Measurements from ENCODE around the gene SOD2. TPM values are rescaled to one million over a fixed set of nuclear protein-coding genes. Genes with fewer than 3 reads are reported as not detected.

SOD2 gene
- total RNA-seq, 1 experiment from 2014 or later, result 69.5 TPM

GRCh38 chr6:159730332-159730676, 37.3 kb upstream of the SOD2 start:
- CTCF ChIA-PET, result no interaction called here

GRCh38 chr6:159729598-159730331, 36.7 kb upstream of the SOD2 start:
- Histone ChIP-seq H3K9me2 (replicated peaks; ENCODE audit: low read length) (no peaks in the 10 kb centered on the region), H3F3A (ENCODE audit: low read length, unreplicated experiment) (no peaks in the 10 kb centered on the region), H2AFZ (ENCODE audit: low read length) (no peak overlapping the region), H3K4me3 (ENCODE audit: low read length) (peak overlapping the region; percentile 99), H4K20me1 (ENCODE audit: low read length) (peaks cover 50% of the 10 kb centered on the region), H3K79me2 (ENCODE audit: low read length) (peaks cover 95% of the 10 kb centered on the region), H3K4me1 (ENCODE audit: insufficient read depth, low read length) (peaks cover 15% of the 10 kb centered on the region), H3K9ac (ENCODE audit: low read length) (peak overlapping the region; percentile 97; the same call in 1 of the 2 replicates), H3K9me3 (ENCODE audit: low read length) (no peaks in the 10 kb centered on the region), H3K27me3 (ENCODE audit: low read length) (no peaks in the 10 kb centered on the region), H3K27ac (ENCODE audit: low read length) (no peak overlapping the region), H3K4me2 (ENCODE audit: low read length) (peak overlapping the region; percentile 89), H3K36me3 (ENCODE audit: low read depth, low read length) (peaks cover 15% of the 10 kb centered on the region; the same call in 1 of the 2 replicates)
- ATAC-seq (no peak), DNase-seq (no peak)
- POLR2A ChIA-PET (ENCODE audit: unreplicated experiment), result no interaction called here
- no TSS peak for BruUV-seq (replicated peaks)
- CTCF ChIA-PET, result no interaction called here
- intact Hi-C loops (cut with micrococcal nuclease), result no loop called here
- TF ChIP-seq CTCF (conservative IDR thresholded peaks at IDR 0.05; ENCODE audit: low read depth, low read length), result no peak
- TF ChIP-seq EZH2 (IDR thresholded peaks at IDR 0.05; ENCODE audit: low read length, unreplicated experiment), result no peak
- no peak for TF ChIP-seq EZH2phosphoT487 (IDR thresholded peaks at IDR 0.05; ENCODE audit: borderline replicate concordance, low read length)

More at GRCh38 chr6:159730332-159730676, 37.3 kb upstream of the SOD2 start:
- ATAC-seq (no peak), DNase-seq (no peak)
- intact Hi-C loops (cut with micrococcal nuclease), result no loop called here
- BruUV-seq (replicated peaks), result no TSS peak
- H3F3A ChIP-seq (ENCODE audit: low read length, unreplicated experiment), result no peaks in the 10 kb centered on the region
- peak overlapping the region; percentile 99 for H3K4me3 ChIP-seq (ENCODE audit: low read length)
- H3K4me1 ChIP-seq (ENCODE audit: insufficient read depth, low read length), result peaks cover 13% of the 10 kb centered on the region
- TF ChIP-seq CTCF (conservative IDR thresholded peaks at IDR 0.05; ENCODE audit: low read depth, low read length) (no peak), EZH2 (IDR thresholded peaks at IDR 0.05; ENCODE audit: low read length, unreplicated experiment) (no peak), EZH2phosphoT487 (IDR thresholded peaks at IDR 0.05; ENCODE audit: borderline replicate concordance, low read length) (no peak)
- H3K36me3 ChIP-seq (ENCODE audit: low read depth, low read length), result peaks cover 15% of the 10 kb centered on the region; the same call in 1 of the 2 replicates
- H3K27ac ChIP-seq (ENCODE audit: low read length), result no peak overlapping the region
- H3K27me3 ChIP-seq (ENCODE audit: low read length), result no peaks in the 10 kb centered on the region
- no peak overlapping the region for H2AFZ ChIP-seq (ENCODE audit: low read length)
- H3K4me2 ChIP-seq (ENCODE audit: low read length), result peak overlapping the region; percentile 89
- no peak overlapping the region for H3K9ac ChIP-seq (ENCODE audit: low read length)
- H4K20me1 ChIP-seq (ENCODE audit: low read length), result peaks cover 55% of the 10 kb centered on the region
- H3K9me3 ChIP-seq (ENCODE audit: low read length), result no peaks in the 10 kb centered on the region
- POLR2A ChIA-PET (ENCODE audit: unreplicated experiment), result no interaction called here
- H3K79me2 ChIP-seq (ENCODE audit: low read length), result peaks cover 95% of the 10 kb centered on the region
- H3K9me2 ChIP-seq (replicated peaks; ENCODE audit: low read length), result no peaks in the 10 kb centered on the region

GRCh38 chr6:159728531-159728964, 35.5 kb upstream of the SOD2 start:
- H3K27me3 ChIP-seq (ENCODE audit: low read length), result no peaks in the 10 kb centered on the region
- intact Hi-C loops (cut with micrococcal nuclease), result no loop called here
- peaks cover 95% of the 10 kb centered on the region for H3K79me2 ChIP-seq (ENCODE audit: low read length)
- POLR2A ChIA-PET (ENCODE audit: unreplicated experiment), result no interaction called here
- no peak for ATAC-seq
- H2AFZ ChIP-seq (ENCODE audit: low read length), result no peak overlapping the region
- CTCF ChIA-PET, result no interaction called here
- H3K9ac ChIP-seq (ENCODE audit: low read length), result peak overlapping the region; percentile 97
- DNase-seq, result no peak
- H3K4me3 ChIP-seq (ENCODE audit: low read length), result peak overlapping the region; percentile 99
- TF ChIP-seq EZH2 (IDR thresholded peaks at IDR 0.05; ENCODE audit: low read length, unreplicated experiment) (no peak), CTCF (conservative IDR thresholded peaks at IDR 0.05; ENCODE audit: low read depth, low read length) (no peak), EZH2phosphoT487 (IDR thresholded peaks at IDR 0.05; ENCODE audit: borderline replicate concordance, low read length) (no peak)
- H3K9me2 ChIP-seq (replicated peaks; ENCODE audit: low read length), result no peaks in the 10 kb centered on the region
- peaks cover 45% of the 10 kb centered on the region for H4K20me1 ChIP-seq (ENCODE audit: low read length)
- H3K4me2 ChIP-seq (ENCODE audit: low read length), result peak overlapping the region; percentile 89
- H3F3A ChIP-seq (ENCODE audit: low read length, unreplicated experiment), result no peaks in the 10 kb centered on the region
- H3K36me3 ChIP-seq (ENCODE audit: low read depth, low read length), result peaks cover 15% of the 10 kb centered on the region; the same call in 1 of the 2 replicates
- peaks cover 16% of the 10 kb centered on the region for H3K4me1 ChIP-seq (ENCODE audit: insufficient read depth, low read length)
- H3K9me3 ChIP-seq (ENCODE audit: low read length), result no peaks in the 10 kb centered on the region
- H3K27ac ChIP-seq (ENCODE audit: low read length), result no peak overlapping the region
- BruUV-seq (replicated peaks), result TSS peak; percentile 44

Measured in PC-3 (cell line).